ENCODE data around the gene KCNJ6. TPM values are rescaled to one million over a fixed set of nuclear protein-coding genes. Genes with fewer than 3 reads are reported as not detected.

The KCNJ6 gene
- total and polyA plus RNA-seq, 9 of the 15 experiments (the other 6 are each of a cell fraction or from before 2014, with no cell fraction given): 0.06 to 0.21 (median 0.13) TPM; not detected in 1

DNA sequence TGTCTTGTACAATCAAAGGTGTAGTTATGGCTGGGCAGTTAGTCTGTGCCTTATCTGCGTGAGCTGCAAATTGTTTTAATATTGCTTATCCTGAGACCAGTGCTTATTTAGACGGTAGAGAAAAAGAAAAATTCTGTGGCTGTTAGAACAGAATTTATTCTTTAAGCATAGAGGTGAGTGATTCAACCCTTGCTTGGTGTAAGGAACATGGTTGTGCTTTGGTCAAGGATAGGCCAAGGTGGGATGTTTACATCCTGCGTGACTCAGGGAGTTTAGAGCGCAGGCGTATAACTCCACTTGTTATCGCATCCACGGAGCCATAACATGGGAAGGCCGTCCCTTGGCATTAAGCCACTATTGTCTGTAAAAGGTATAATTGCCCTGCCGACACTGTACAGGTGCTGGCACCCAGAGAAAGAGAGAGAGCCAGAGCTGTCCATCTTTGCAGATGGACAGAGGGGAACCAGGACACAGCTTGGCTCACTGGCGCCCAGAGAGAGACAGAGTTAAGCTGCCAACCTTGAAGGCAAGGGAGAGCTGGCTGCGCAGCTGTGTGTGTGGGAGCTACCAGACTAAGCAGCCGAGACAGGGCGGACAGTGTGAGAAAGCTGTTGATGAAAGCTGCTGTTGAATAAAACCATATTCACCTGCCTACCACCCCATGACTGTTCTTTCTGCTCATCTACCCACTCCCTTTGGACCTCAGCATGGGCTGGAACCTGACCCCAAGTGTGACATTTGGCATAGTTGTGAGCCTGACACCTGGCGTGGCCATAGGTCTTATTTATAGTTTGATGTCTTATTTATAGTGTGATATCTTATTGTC lies 349.3 kb downstream of the KCNJ6 start (continued):
- TF ChIP-seq HCFC1 (IDR thresholded peaks at IDR 0.05; ENCODE audit: low read depth, low read length) (no peak), CREB3 (tag; conservative IDR thresholded peaks at IDR 0.05; ENCODE audit: low read depth) (peak; percentile 99), C11orf30 (IDR thresholded peaks at IDR 0.05; ENCODE audit: low read depth) (peak; percentile 52), CHD4 (IDR thresholded peaks at IDR 0.05; ENCODE audit: insufficient read depth, insufficient replicate concordance, low read depth, low read length, poor library complexity, severe bottlenecking) (no peak), ATF3 (IDR thresholded peaks at IDR 0.05) (no peak), ATF3 (CRISPR knock-in tag; conservative IDR thresholded peaks at IDR 0.05) (no peak), HDAC3 (IDR thresholded peaks at IDR 0.05; ENCODE audit: borderline replicate concordance, partially characterized antibody) (peak; percentile 16), CAMTA2 (CRISPR knock-in tag; conservative IDR thresholded peaks at IDR 0.05) (no peak), NFATC3 (IDR thresholded peaks at IDR 0.05) (no peak), STAT5B (CRISPR knock-in tag; IDR thresholded peaks at IDR 0.05) (peak; percentile 76; the same call in 1 of the 2 replicates), TEAD4 (IDR thresholded peaks at IDR 0.05; ENCODE audit: low read length) (no peak), TEAD4 (CRISPR knock-in tag; IDR thresholded peaks at IDR 0.05; ENCODE audit: borderline replicate concordance) (no peak), ZNF197 (CRISPR knock-in tag; IDR thresholded peaks at IDR 0.05; ENCODE audit: low read depth) (peak; percentile 98), TCF7L2 (IDR thresholded peaks at IDR 0.05; ENCODE audit: low read depth, low read length) (no peak), KLF6 (CRISPR knock-in tag; IDR thresholded peaks at IDR 0.05; ENCODE audit: borderline replicate concordance) (peak; percentile 98), BMI1 (IDR thresholded peaks at IDR 0.05; ENCODE audit: low read length) (no peak), CHD1 (IDR thresholded peaks at IDR 0.05; ENCODE audit: low read length) (no peak), PBX2 (CRISPR knock-in tag; IDR thresholded peaks at IDR 0.05; ENCODE audit: low read depth) (no peak), PBX2 (tag; conservative IDR thresholded peaks at IDR 0.05; ENCODE audit: low read depth) (peak; percentile 79), PTBP1 (IDR thresholded peaks at IDR 0.05; ENCODE audit: low read depth, low read length) (no peak), SMC3 (conservative IDR thresholded peaks at IDR 0.05; ENCODE audit: insufficient read depth, low read depth, low read length) (no peak), PML (IDR thresholded peaks at IDR 0.05; ENCODE audit: low read length) (no peak), SRF (CRISPR knock-in tag; IDR thresholded peaks at IDR 0.05) (peak in 1 of 2 experiments; percentile 74; a peak in 2 of 4 replicates), ZNF696 (CRISPR knock-in tag; conservative IDR thresholded peaks at IDR 0.05) (no peak)

Data from K562 (cell line).